GM12878 (cell line): ENCODE measurements around the gene LGI4. TPM values are rescaled to one million over a fixed set of nuclear protein-coding genes. Genes with fewer than 3 reads are reported as not detected.

Source experiments
- ATAC-seq: fragments of 200-7000 bp; cut with Tn5 transposase; 3 replicates; pipeline ENCODE4 v1.9.1; 2020; ENCODE audit warnings: mild to moderate bottlenecking, moderate library complexity
- BruUV-seq: library from RNA; stranded (reverse); fragments of 400-500 nt; replicated peaks from 2 replicates; lab custom pipeline; 2021; lab: Mats Ljungman, UMichigan
- CTCF ChIA-PET: fragments of 300-600 bp; sonication (Branson Sonifier 250); formaldehyde crosslinking; extraction: SDS; loops from one replicate; lab custom pipeline; 2021; ENCODE audit warnings: inconsistent platforms; lab: Yijun Ruan, JAX
- POLR2A ChIA-PET: fragments of 350-600 bp; formaldehyde crosslinking; extraction: SDS; loops from one replicate; lab custom pipeline; 2021; ENCODE audit warnings: inconsistent platforms; lab: Charles Lee
- RAD21 ChIA-PET: fragments of 300-600 bp; sonication (Branson Sonifier 250); formaldehyde crosslinking; loops from one replicate; lab custom pipeline; 2023; ENCODE audit warnings: antibody characterized with exemption; ENCODE audit not compliant: unreplicated experiment; lab: Charles Lee
- SMC1A ChIA-PET: fragments of 300-600 bp; sonication (Branson Sonifier 250); formaldehyde crosslinking; loops from one replicate; lab custom pipeline; 2023; ENCODE audit not compliant: unreplicated experiment, uncharacterized antibody; lab: Charles Lee
- DNase-seq: peaks from one replicate; pipeline ENCODE4 v3.0.0-alpha.2; 2011; ENCODE audit warnings: low read depth, low spot score
- FAIRE-seq: peaks from 3 replicates; lab custom pipeline; 2011; peaks lifted over from hg19 to GRCh38; lab: Jason Lieb, UNC
- H2AFZ ChIP-seq: 2 replicates; pipeline ENCODE4 v1.6.0; 2011; ENCODE audit warnings: low read depth, low read length, control low read depth; ENCODE audit not compliant: control insufficient read depth
- H3K27ac ChIP-seq: 2 replicates; pipeline ENCODE4 v1.5.1; 2011; ENCODE audit warnings: control low read depth; ENCODE audit not compliant: control insufficient read depth, insufficient read depth
- H3K27me3 ChIP-seq, 2 experiments: replicated peaks in 1 of 2; 2 replicates each; pipeline versions ENCODE4 v1.6.0 to v1.6.1; 2011; ENCODE audit warnings: low read length in 1 of 2; ENCODE audit not compliant: control insufficient read depth in 2 of 2, insufficient read depth in 2 of 2
- H3K36me3 ChIP-seq, 2 experiments: 2 replicates each; pipeline ENCODE4 v1.5.1; 2011; ENCODE audit warnings: low read length in 1 of 2; ENCODE audit not compliant: control insufficient read depth in 2 of 2, insufficient read depth in 2 of 2
- H3K4me1 ChIP-seq: 2 replicates; pipeline ENCODE4 v1.6.1; 2011; ENCODE audit warnings: mild to moderate bottlenecking, low read length, moderate library complexity, mixed read lengths; ENCODE audit not compliant: control insufficient read depth, insufficient read depth
- H3K4me2 ChIP-seq: 2 replicates; pipeline ENCODE4 v1.6.0; 2011; ENCODE audit warnings: control low read depth; ENCODE audit not compliant: control insufficient read depth, insufficient read depth
- H3K4me3 ChIP-seq: fragments of 200-600 bp; sonication (generic); 2 replicates; pipeline ENCODE4 v1.5.1; 2016
- H3K79me2 ChIP-seq: 2 replicates; pipeline ENCODE4 v1.6.0; 2011; ENCODE audit warnings: low read length; ENCODE audit not compliant: control insufficient read depth, insufficient read depth
- H3K9ac ChIP-seq: 2 replicates; pipeline ENCODE4 v1.8.0; 2011; ENCODE audit warnings: low read length, control low read depth, mixed read lengths; ENCODE audit not compliant: control insufficient read depth, insufficient read depth
- H3K9me3 ChIP-seq: replicated peaks from 3 replicates; pipeline ENCODE4 v1.5.1; 2011; ENCODE audit warnings: mild to moderate bottlenecking, low read length; ENCODE audit not compliant: control insufficient read depth, insufficient read depth
- H4K20me1 ChIP-seq: 2 replicates; pipeline ENCODE4 v1.6.0; 2011; ENCODE audit not compliant: control insufficient read depth, insufficient read depth
- BCLAF1 ChIP-seq: fragments of 450-650 bp; IDR thresholded peaks from 2 replicates; pipeline ENCODE4 v1.6.1; 2017; ENCODE audit warnings: antibody characterized with exemption, mild to moderate bottlenecking, moderate library complexity
- CHD2 ChIP-seq: IDR thresholded peaks from 2 replicates; pipeline ENCODE4 v1.6.1; 2011; ENCODE audit warnings: low read depth, low read length, improper control_type of control experiment, borderline replicate concordance
- CHD4 ChIP-seq: fragments of 200-600 bp; sonication (generic); IDR thresholded peaks from 2 replicates; pipeline ENCODE4 v1.6.1; 2016; ENCODE audit warnings: mild to moderate bottlenecking
- HSF1 ChIP-seq: fragments of 150-350 bp; IDR thresholded peaks from 2 replicates; pipeline ENCODE4 v1.6.1; 2014; ENCODE audit warnings: mild to moderate bottlenecking, low read depth, low read length
- SIX5 ChIP-seq: IDR thresholded peaks from 2 replicates; pipeline ENCODE4 v1.6.1; 2011; ENCODE audit warnings: mild to moderate bottlenecking, low read depth, low read length, moderate library complexity; ENCODE audit not compliant: severe bottlenecking
- WGBS: methylation state at CpG from one replicate; pipeline ENCODE4 v1.1.6; 2016; ENCODE audit warnings: low lambda C conversion rate; ENCODE audit not compliant: insufficient replicate concordance, insufficient coverage; ENCODE audit errors: missing lambda C conversion rate; 5-methylcytosine and 5-hydroxymethylcytosine counted together
- in situ Hi-C: fragments of 300-500 bp; cut with MboI; formaldehyde crosslinking; loops from 9 replicates; pipeline ENCODE4 v1.14.3; 2018; ENCODE audit warnings: mixed read lengths
- intact Hi-C: fragments of 100-400 bp; cut with micrococcal nuclease; formaldehyde crosslinking; loops from one replicate; pipeline ENCODE4 v1.14.2; 2022; ENCODE audit not compliant: unreplicated experiment
- polyA plus RNA-seq, 11 experiments: library from polyadenylated mRNA; depleted of rRNA in 4 of 11; unstranded in 6 of 11; stranded (reverse) in 5 of 11; fragments of >200 nt; fragmentation: Nextera tagmentation in 4 of 11; fragmentation: Illumina TruSeq in 1 of 11; extraction: Ambion mirVana in 4 of 11; extraction: Trizol in 1 of 11; gene quantifications; 1 replicate in 1 of 11; 2 replicates in 10 of 11; pipeline versions ENCODE4 v1.2.1 to v1.2.3, GENCODE V29; 2011 to 2016; ENCODE audit warnings: inconsistent platforms in 2 of 11, missing spikeins in 2 of 11, low read depth in 1 of 11
- total RNA-seq, 4 experiments: library from RNA; depleted of rRNA in 3 of 4; stranded (reverse); fragments of >200 nt in 3 of 4; fragmentation: Illumina TruSeq in 1 of 4; extraction: Trizol in 1 of 4; gene quantifications; 2 replicates each; pipeline versions ENCODE4 v1.2.1 to v1.2.3, GENCODE V29; 2013 to 2021

Gene LGI4
- total and polyA plus RNA-seq, 10 of the 15 experiments (the other 5 are each of a cell fraction or from before 2014, with no cell fraction given): 0.11 TPM; not detected in 9

- TF ChIP-seq BCLAF1: no peak
- no peak for TF ChIP-seq CHD4
Observed at GRCh38 chr19:35116072-35116801, 18.6 kb downstream of the LGI4 start (continued).

- ChIA-PET POLR2A (interaction anchor here (0.5 kb wide), 1 partner anchor 170 kb away, joined by 5 read pairs; no protein-coding TSS in a partner anchor), SMC1A (interaction anchor here (1.0 to 3.6 kb wide), 4 partner anchors 20 to 26 kb away, joined by 8 to 10 read pairs (median 9); partner anchors contain the start of gene LGI4), CTCF (interaction anchor here (0.8 to 6.4 kb wide), 12 partner anchors 7 to 134 kb away, joined by 3 to 75 read pairs (median 4); partner anchors contain the start of genes FXYD7 and LGI4)
- H3K79me2 ChIP-seq: no peaks in the 10 kb centered on the region
- ATAC-seq (no peak), DNase-seq (no peak), FAIRE-seq (no peak)
- intact Hi-C loops (no loop called here), in situ Hi-C loops (no loop called here)
- H3K4me1 ChIP-seq: peaks cover 1% of the 10 kb centered on the region
- H3K4me2 ChIP-seq: peak within 1 kb of the TSS; percentile 48; the same call in 1 of the 2 replicates
- no peak within 1 kb of the TSS for H3K27ac ChIP-seq
- no peaks in the 10 kb centered on the region for H3K27me3 ChIP-seq
- BruUV-seq: no TSS peak
- no peaks in the 10 kb centered on the region for H3K36me3 ChIP-seq
- H3K9me3 ChIP-seq: no peaks in the 10 kb centered on the region
- H4K20me1 ChIP-seq: no peaks in the 10 kb centered on the region
- 43% methylated on average over 13 of the region's 14 CpGs for WGBS
- H2AFZ ChIP-seq: peak within 1 kb of the TSS; percentile 72
- H3K4me3 ChIP-seq: no peak within 1 kb of the TSS
- TF ChIP-seq SIX5 (no peak), HSF1 (no peak), CHD2 (no peak)
- TF ChIP-seq, all 136 proteins: peak for 0
- no peak within 1 kb of the TSS for H3K9ac ChIP-seq
- RAD21 ChIA-PET: interaction anchor here (1.0 to 1.6 kb wide), 3 partner anchors 20 to 49 kb away, joined by 3 to 8 read pairs (median 3); no protein-coding TSS in a partner anchor
Observed at GRCh38 chr19:35115177-35115951, 19.5 kb downstream of the LGI4 start, which contains the start of gene FXYD3. Gene FXYD3, plus strand, starts transcription at chr19:35115823. Its CDS starts 3,554 bp downstream, at chr19:35119377.
